Stomach (tissue), 4 donors: Measurements from ENCODE around the gene SH2D3A.

Source experiments
- CTCF ChIP-seq, 7 experiments: fragments of 450-650 bp in 4 of 7; fragments of 200-600 bp in 3 of 7; sonication (generic) in 3 of 7; IDR thresholded peaks; one replicate each; pipeline ENCODE4 v1.5.1; 2016 to 2019; ENCODE audit warnings: antibody characterized with exemption in 7 of 7, control low read depth in 2 of 7, mild to moderate bottlenecking in 1 of 7
- EP300 ChIP-seq: sonication (generic); formaldehyde crosslinking; IDR thresholded peaks from one replicate; pipeline ENCODE4 v1.6.1; 2017; ENCODE audit warnings: antibody characterized with exemption
- POLR2A ChIP-seq, 4 donors: fragments of 450-650 bp; IDR thresholded peaks; one replicate each; pipeline ENCODE4 v1.6.1; 2016; ENCODE audit warnings: antibody characterized with exemption in 4 of 4, control low read depth in 2 of 4, mild to moderate bottlenecking in 1 of 4, moderate library complexity in 1 of 4
- POLR2AphosphoS5 ChIP-seq, 3 donors: sonication (generic); formaldehyde crosslinking; IDR thresholded peaks; one replicate each; pipeline ENCODE4 v1.6.1; 2016; ENCODE audit warnings: antibody characterized with exemption in 3 of 3

- TF ChIP-seq CTCF (IDR thresholded peaks at IDR 0.05) = no peak
- TF ChIP-seq POLR2A (IDR thresholded peaks at IDR 0.05) = no peak
- TF ChIP-seq POLR2AphosphoS5 (IDR thresholded peaks at IDR 0.05) = no peak
- no peak for TF ChIP-seq EP300
Measured at GRCh38 chr19:6705931-6706632, 61.2 kb downstream of the SH2D3A start.
